Peyer's patch (tissue), 4 donors: ENCODE measurements around the gene PCDHB16. TPM values are rescaled to one million over a fixed set of nuclear protein-coding genes. Genes with fewer than 3 reads are reported as not detected.
"Not testable (repeated sequence)": the region's sequence is repeated elsewhere in the genome, so short reads cannot be mapped to it uniquely, and the experiment has no call there.

Source experiments
- DNase-seq, 3 donors: peaks; one replicate each; pipeline ENCODE4 v3.0.0-alpha.2; 2017 to 2019
- H3K27ac ChIP-seq, 4 donors: fragments of 200-600 bp; sonication (generic); one replicate each; pipeline ENCODE4 v1.5.1; 2016 to 2019
- H3K27me3 ChIP-seq, 2 donors: fragments of 200-600 bp; sonication (generic); one replicate each; pipeline ENCODE4 v1.5.1; 2019
- H3K36me3 ChIP-seq, 3 donors: fragments of 200-600 bp; sonication (generic); one replicate each; pipeline ENCODE4 v1.5.1; 2016 to 2019
- H3K4me1 ChIP-seq, 4 donors: fragments of 200-600 bp; sonication (generic); one replicate each; pipeline ENCODE4 v1.5.1; 2016 to 2019
- H3K4me3 ChIP-seq, 4 donors: fragments of 200-600 bp; sonication (generic); 1 replicate in 3 of 4; 2 replicates in 1 of 4; pipeline ENCODE4 v1.5.1; 2016 to 2019; ENCODE audit warnings: mild to moderate bottlenecking in 1 of 4
- H3K9me3 ChIP-seq, 4 donors: fragments of 200-600 bp; sonication (generic); one replicate each; pipeline ENCODE4 v1.5.1; 2016 to 2019; ENCODE audit warnings: mild to moderate bottlenecking in 1 of 4
- POLR2A ChIP-seq, 2 donors: fragments of 450-650 bp; IDR thresholded peaks; one replicate each; pipeline ENCODE4 v1.5.1; 2017; ENCODE audit warnings: antibody characterized with exemption in 2 of 2, mild to moderate bottlenecking in 2 of 2, moderate library complexity in 2 of 2
- total RNA-seq, 4 donors: library from RNA; depleted of rRNA; stranded (reverse); fragments of >200 nt; gene quantifications; one replicate each; pipeline ENCODE4 v1.1.0, GENCODE V29; 2016
- TF ChIP-seq, protein P1 (sequence below), 6 experiments: fragments of 450-650 bp in 4 of 6; fragments of 200-600 bp in 2 of 6; sonication (generic) in 1 of 6; IDR thresholded peaks; one replicate each; pipeline ENCODE4 v1.5.1; 2017 to 2019; ENCODE audit warnings: antibody characterized with exemption in 6 of 6, mild to moderate bottlenecking in 3 of 6, moderate library complexity in 1 of 6

PCDHB16 gene
- total RNA-seq, 4 donors from 2014 or later = 0.35 to 5.8 (median 0.40) TPM; not detected in 1

DNA sequence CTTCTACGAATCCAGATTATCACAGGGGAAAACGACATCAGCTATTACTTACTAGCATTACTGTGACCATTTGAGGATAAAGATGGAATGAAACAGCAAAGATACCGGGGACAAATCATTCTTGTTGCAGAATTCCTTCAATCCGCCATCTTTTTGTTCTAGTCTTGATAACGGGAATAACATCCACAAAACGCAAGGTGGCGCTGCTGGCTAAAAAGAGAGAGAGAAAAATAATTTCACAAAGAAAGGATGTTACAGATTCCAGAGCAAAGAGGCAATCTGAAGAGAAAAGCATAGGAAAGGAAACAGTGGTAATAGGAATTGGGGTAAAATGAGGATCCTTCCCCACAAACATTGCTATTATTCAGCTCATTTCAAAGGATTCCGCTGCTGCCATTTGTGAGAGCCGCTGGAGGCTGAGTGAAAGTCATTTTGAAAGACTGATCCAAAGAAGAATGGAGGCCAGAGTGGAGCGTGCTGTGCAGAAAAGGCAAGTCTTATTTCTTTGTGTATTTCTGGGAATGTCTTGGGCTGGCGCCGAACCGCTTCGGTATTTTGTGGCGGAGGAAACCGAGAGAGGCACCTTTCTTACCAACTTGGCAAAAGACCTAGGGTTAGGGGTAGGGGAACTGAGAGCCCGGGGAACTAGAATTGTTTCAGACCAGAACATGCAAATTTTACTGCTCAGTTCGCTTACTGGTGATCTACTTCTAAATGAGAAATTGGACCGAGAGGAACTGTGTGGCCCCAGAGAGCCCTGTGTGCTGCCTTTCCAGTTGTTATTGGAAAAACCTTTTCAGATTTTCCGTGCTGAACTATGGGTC, 9.6 kb upstream of the PCDHB16 start, which contains the start of gene PCDHB7:
PCDHB7 (plus strand) TSS at position 264 of the 824 bp plus-strand sequence; CDS start at position 456, 192 bp downstream.
- no peak for DNase-seq
- no peak within 1 kb of the TSS for H3K27ac ChIP-seq
- no peaks in the 10 kb centered on the region for H3K36me3 ChIP-seq
- H3K4me1 ChIP-seq = no peaks in the 10 kb centered on the region
- TF ChIP-seq, protein P1, sequence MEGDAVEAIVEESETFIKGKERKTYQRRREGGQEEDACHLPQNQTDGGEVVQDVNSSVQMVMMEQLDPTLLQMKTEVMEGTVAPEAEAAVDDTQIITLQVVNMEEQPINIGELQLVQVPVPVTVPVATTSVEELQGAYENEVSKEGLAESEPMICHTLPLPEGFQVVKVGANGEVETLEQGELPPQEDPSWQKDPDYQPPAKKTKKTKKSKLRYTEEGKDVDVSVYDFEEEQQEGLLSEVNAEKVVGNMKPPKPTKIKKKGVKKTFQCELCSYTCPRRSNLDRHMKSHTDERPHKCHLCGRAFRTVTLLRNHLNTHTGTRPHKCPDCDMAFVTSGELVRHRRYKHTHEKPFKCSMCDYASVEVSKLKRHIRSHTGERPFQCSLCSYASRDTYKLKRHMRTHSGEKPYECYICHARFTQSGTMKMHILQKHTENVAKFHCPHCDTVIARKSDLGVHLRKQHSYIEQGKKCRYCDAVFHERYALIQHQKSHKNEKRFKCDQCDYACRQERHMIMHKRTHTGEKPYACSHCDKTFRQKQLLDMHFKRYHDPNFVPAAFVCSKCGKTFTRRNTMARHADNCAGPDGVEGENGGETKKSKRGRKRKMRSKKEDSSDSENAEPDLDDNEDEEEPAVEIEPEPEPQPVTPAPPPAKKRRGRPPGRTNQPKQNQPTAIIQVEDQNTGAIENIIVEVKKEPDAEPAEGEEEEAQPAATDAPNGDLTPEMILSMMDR (IDR thresholded peaks at IDR 0.05) = peak in 2 of 6 experiments; percentile 12 to 17
- TF ChIP-seq POLR2A (IDR thresholded peaks at IDR 0.05) = no peak
- peaks cover 0 to 16% (median 3%) of the 10 kb centered on the region in 4 donors for H3K9me3 ChIP-seq
- H3K27me3 ChIP-seq = no peaks in the 10 kb centered on the region
- no peak within 1 kb of the TSS for H3K4me3 ChIP-seq

DNA sequence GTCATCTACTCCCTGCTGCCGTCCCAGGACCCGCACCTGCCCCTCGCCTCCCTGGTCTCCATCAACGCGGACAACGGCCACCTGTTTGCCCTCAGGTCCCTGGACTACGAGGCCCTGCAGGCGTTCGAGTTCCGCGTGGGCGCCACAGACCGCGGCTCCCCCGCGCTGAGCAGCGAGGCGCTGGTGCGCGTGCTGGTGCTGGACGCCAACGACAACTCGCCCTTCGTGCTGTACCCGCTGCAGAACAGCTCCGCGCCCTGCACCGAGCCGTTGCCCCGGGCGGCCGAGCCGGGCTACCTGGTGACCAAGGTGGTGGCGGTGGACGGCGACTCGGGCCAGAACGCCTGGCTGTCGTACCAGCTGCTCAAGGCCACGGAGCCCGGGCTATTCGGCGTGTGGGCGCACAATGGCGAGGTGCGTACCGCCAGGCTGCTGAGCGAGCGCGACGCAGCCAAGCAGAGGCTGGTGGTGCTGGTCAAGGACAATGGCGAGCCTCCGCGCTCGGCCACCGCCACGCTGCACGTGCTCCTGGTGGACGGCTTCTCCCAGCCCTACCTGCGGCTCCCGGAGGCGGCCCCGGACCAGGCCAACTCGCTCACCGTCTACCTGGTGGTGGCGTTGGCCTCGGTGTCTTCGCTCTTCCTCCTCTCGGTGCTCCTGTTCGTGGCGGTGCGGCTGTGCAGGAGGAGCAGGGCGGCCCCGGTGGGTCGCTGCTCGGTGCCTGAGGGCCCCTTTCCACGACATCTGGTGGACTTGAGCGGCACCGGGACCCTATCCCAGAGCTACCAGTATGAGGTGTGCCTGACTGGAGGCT, 7.7 kb upstream of the PCDHB16 start:
- not testable (repeated sequence) for H3K27me3 ChIP-seq, H3K27ac ChIP-seq, DNase-seq, H3K36me3 ChIP-seq, H3K4me3 ChIP-seq, H3K4me1 ChIP-seq
- peaks cover 0 to 27% (median 6%) of the 10 kb centered on the region in 4 donors for H3K9me3 ChIP-seq

DNA sequence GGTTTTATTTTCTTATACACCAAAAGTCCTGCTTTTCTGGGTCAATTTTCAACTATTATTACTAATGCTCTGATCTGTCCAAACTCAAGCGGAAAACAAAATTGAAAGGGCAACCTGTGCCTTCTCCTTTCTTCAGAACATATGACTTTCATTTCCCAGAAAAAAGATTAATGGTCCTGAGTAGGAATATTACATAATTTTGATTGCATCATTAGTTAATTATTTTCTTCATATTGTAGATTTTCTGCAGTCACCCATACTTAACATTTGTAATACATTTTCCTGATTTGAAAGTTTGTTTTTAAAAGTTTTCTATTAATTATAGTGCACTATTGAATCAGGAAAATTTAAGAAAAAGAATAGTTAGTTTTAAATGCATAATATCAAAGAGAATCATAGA, 6.3 kb upstream of the PCDHB16 start:
- DNase-seq = no peak
- H3K27me3 ChIP-seq = no peaks in the 10 kb centered on the region
- no peak overlapping the region for H3K27ac ChIP-seq
- H3K9me3 ChIP-seq = peaks cover 0 to 30% (median 6%) of the 10 kb centered on the region in 4 donors
- TF ChIP-seq POLR2A (IDR thresholded peaks at IDR 0.05) = no peak
- TF ChIP-seq, protein P1 (IDR thresholded peaks at IDR 0.05) = no peak
- no peaks in the 10 kb centered on the region for H3K36me3 ChIP-seq
- H3K4me1 ChIP-seq = no peaks in the 10 kb centered on the region
- H3K4me3 ChIP-seq = no peak overlapping the region

DNA sequence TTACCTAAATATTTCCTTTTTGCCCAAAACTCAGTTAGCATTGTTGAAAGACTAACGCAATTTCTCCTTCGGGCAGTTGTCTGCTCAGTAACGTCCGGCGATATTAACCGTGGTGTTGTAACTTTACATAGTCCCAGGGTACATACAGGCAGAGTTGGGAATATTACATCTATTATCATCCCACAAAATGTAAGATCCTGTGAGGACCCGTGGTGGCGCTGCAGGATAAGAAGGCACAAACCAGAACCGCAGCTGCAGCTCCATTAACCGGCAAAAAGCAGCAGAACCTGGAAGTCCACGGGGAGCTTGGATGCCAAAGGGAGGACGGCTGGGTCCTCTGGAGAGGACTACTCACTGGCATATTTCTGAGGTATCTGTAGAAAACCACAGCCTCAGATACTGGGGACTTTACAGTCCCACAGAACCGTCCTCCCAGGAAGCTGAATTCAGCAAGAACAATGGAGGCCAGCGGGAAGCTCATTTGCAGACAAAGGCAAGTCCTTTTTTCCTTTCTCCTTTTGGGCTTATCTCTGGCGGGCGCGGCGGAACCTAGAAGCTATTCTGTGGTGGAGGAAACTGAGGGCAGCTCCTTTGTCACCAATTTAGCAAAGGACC, 4.5 kb upstream of the PCDHB16 start, which contains the start of gene PCDHB8:
PCDHB8 (plus strand) TSS at position 214 of the 615 bp plus-strand sequence; CDS start at position 459, 245 bp downstream.
- not testable (repeated sequence) for H3K4me1 ChIP-seq, H3K4me3 ChIP-seq
- H3K9me3 ChIP-seq = peaks cover 0 to 30% (median 6%) of the 10 kb centered on the region in 4 donors

DNA sequence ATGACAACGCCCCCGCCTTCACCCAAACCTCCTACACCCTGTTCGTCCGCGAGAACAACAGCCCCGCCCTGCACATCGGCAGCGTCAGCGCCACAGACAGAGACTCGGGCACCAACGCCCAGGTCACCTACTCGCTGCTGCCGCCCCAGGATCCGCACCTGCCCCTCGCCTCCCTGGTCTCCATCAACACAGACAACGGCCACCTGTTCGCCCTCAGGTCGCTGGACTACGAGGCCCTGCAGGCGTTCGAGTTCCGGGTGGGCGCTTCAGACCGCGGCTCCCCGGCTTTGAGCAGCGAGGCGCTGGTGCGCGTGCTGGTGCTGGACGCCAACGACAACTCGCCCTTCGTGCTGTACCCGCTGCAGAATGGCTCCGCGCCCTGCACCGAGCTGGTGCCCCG, 2.8 kb upstream of the PCDHB16 start:
- peaks cover 0 to 31% (median 5%) of the 10 kb centered on the region in 4 donors for H3K9me3 ChIP-seq
- not testable (repeated sequence) for H3K36me3 ChIP-seq, H3K4me1 ChIP-seq, H3K27ac ChIP-seq, DNase-seq, H3K4me3 ChIP-seq, H3K27me3 ChIP-seq

More for the DNA sequence above, 4.5 kb upstream of the PCDHB16 start, which contains the start of gene PCDHB8:
- H3K27me3 ChIP-seq, DNase-seq, H3K36me3 ChIP-seq, H3K27ac ChIP-seq: not testable (repeated sequence)

DNA sequence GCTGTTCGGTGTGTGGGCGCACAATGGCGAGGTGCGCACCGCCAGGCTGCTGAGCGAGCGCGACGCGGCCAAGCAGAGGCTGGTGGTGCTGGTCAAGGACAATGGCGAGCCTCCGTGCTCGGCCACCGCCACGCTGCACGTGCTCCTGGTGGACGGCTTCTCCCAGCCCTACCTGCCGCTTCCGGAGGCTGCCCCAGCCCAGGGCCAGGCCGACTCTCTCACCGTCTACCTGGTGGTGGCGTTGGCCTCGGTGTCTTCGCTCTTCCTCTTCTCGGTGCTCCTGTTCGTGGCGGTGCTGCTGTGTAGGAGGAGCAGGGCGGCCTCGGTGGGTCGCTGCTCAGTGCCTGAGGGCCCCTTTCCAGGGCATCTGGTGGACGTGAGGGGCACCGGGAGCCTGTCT, 2.3 kb upstream of the PCDHB16 start:
- H3K9me3 ChIP-seq = peaks cover 0 to 29% (median 3%) of the 10 kb centered on the region in 4 donors
- not testable (repeated sequence) for H3K36me3 ChIP-seq, H3K27ac ChIP-seq, H3K4me3 ChIP-seq, H3K4me1 ChIP-seq, DNase-seq, H3K27me3 ChIP-seq

DNA sequence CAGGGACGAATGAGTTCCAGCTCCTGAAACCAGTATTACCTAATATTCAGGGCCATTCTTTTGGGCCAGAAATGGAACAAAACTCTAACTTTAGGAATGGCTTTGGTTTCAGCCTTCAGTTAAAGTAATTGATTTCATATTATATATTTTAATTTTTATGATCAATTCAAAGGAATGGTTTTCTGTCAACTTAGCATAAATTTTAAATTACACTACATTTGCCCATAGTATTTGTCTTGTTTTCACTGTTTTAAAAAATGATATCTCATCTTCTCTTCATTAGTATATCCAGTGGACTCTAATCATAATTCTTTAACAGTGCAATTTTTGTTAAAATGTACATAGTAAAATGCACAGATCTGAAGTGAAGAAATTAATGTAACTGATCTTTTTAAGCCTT, 1.9 kb upstream of the PCDHB16 start:
- Histone ChIP-seq H3K9me3 (peaks cover 0 to 27% (median 2%) of the 10 kb centered on the region in 4 donors), H3K36me3 (no peaks in the 10 kb centered on the region), H3K4me3 (no peak overlapping the region), H3K4me1 (no peaks in the 10 kb centered on the region), H3K27me3 (no peaks in the 10 kb centered on the region), H3K27ac (no peak overlapping the region)
- TF ChIP-seq, protein P1 (IDR thresholded peaks at IDR 0.05) = no peak
- TF ChIP-seq POLR2A (IDR thresholded peaks at IDR 0.05) = no peak
- no peak for DNase-seq

DNA sequence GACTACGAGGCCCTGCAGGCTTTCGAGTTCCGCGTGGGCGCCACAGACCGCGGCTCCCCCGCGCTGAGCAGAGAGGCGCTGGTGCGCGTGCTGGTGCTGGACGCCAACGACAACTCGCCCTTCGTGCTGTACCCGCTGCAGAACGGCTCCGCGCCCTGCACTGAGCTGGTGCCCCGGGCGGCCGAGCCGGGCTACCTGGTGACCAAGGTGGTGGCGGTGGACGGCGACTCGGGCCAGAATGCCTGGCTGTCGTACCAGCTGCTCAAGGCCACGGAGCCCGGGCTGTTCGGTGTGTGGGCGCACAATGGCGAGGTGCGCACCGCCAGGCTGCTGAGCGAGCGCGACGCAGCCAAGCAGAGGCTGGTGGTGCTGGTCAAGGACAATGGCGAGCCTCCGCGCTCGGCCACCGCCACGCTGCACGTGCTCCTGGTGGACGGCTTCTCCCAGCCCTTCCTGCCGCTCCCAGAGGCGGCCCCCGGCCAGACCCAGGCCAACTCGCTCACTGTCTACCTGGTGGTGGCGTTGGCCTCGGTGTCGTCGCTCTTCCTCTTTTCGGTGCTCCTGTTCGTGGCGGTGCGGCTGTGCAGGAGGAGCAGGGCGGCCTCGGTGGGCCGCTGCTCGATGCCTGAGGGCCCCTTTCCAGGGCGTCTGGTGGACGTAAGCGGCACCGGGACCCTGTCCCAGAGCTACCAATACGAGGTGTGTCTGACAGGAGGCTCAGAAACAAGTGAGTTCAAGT, 2.1 kb downstream of the PCDHB16 start:
- not testable (repeated sequence) for H3K36me3 ChIP-seq, H3K4me3 ChIP-seq, H3K27ac ChIP-seq, H3K4me1 ChIP-seq, H3K27me3 ChIP-seq, DNase-seq
- peaks cover 0 to 20% (median under 1%) of the 10 kb centered on the region in 4 donors for H3K9me3 ChIP-seq
